ENCODE results near the gene FAM53A. TPM values are rescaled to one million over a fixed set of nuclear protein-coding genes. Genes with fewer than 3 reads are reported as not detected.

The FAM53A gene
- total and polyA plus RNA-seq, 2 of the 13 experiments (the other 11 are each of a cell fraction or from before 2014, with no cell fraction given) = 0.48 to 1.1 TPM

DNA sequence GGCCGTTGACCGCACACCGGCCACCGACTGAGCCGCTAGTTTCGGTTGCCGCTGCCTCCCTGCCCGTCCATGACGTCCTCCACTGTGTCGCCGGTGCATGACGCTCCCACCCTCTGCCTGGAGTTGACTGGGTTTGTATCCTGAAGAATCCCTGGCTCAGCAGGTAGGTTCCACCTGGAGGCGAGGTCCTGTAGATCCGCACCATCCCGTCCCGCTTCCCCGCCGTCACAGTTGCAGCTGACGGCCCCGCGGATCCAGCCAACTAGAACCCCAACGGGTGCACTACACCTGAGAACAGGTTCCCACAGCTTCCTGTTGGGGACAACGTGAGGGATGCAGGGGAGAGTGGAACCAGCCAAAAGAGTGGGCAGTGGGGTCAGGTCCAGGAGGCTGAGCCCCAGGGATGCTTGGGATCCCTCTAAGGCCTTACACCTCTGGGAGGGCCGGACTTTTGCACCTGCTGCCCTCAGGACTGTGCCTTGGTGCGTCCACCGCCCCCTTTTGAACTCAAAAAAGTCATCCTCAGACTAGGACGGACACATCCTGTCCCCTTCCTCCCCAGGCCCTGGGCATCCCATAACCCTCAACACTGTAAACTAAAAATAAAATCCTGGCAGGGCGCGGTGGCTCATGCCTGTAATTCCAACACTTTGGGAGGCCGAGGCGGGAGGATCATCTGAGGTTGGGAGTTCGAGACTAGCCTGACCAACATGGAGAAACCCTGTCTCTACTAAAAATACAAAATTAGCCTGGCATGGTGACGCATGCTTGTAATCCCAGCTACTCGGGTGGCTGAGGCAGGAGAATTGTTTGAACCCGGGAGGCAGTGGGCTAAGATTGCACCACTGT, 29.1 kb upstream of the FAM53A start (continued):
- TF ChIP-seq, protein P1, sequence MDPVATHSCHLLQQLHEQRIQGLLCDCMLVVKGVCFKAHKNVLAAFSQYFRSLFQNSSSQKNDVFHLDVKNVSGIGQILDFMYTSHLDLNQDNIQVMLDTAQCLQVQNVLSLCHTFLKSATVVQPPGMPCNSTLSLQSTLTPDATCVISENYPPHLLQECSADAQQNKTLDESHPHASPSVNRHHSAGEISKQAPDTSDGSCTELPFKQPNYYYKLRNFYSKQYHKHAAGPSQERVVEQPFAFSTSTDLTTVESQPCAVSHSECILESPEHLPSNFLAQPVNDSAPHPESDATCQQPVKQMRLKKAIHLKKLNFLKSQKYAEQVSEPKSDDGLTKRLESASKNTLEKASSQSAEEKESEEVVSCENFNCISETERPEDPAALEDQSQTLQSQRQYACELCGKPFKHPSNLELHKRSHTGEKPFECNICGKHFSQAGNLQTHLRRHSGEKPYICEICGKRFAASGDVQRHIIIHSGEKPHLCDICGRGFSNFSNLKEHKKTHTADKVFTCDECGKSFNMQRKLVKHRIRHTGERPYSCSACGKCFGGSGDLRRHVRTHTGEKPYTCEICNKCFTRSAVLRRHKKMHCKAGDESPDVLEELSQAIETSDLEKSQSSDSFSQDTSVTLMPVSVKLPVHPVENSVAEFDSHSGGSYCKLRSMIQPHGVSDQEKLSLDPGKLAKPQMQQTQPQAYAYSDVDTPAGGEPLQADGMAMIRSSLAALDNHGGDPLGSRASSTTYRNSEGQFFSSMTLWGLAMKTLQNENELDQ (CRISPR knock-in tag; IDR thresholded peaks at IDR 0.05; ENCODE audit: borderline replicate concordance) = no peak
- TF ChIP-seq ZNF792 (CRISPR knock-in tag; IDR thresholded peaks at IDR 0.05) = no peak
- TF ChIP-seq ZNF331 (CRISPR knock-in tag; IDR thresholded peaks at IDR 0.05) = no peak
- no peak for TF ChIP-seq SOX5 (CRISPR knock-in tag; IDR thresholded peaks at IDR 0.05; ENCODE audit: borderline replicate concordance)
- TF ChIP-seq, protein P2, sequence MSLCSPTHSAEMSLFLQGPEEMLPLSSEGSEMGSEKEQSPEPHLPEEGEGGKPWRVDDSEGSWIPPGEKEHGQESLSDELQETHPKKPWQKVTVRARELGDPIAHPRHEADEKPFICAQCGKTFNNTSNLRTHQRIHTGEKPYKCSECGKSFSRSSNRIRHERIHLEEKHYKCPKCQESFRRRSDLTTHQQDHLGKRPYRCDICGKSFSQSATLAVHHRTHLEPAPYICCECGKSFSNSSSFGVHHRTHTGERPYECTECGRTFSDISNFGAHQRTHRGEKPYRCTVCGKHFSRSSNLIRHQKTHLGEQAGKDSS (CRISPR knock-in tag; IDR thresholded peaks at IDR 0.05; ENCODE audit: borderline replicate concordance, low read depth) = no peak
- TF ChIP-seq, protein P3, sequence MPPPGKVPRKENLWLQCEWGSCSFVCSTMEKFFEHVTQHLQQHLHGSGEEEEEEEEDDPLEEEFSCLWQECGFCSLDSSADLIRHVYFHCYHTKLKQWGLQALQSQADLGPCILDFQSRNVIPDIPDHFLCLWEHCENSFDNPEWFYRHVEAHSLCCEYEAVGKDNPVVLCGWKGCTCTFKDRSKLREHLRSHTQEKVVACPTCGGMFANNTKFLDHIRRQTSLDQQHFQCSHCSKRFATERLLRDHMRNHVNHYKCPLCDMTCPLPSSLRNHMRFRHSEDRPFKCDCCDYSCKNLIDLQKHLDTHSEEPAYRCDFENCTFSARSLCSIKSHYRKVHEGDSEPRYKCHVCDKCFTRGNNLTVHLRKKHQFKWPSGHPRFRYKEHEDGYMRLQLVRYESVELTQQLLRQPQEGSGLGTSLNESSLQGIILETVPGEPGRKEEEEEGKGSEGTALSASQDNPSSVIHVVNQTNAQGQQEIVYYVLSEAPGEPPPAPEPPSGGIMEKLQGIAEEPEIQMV (CRISPR knock-in tag; IDR thresholded peaks at IDR 0.05; ENCODE audit: low read depth) = no peak
- TF ChIP-seq ZNF761 (CRISPR knock-in tag; conservative IDR thresholded peaks at IDR 0.05) = no peak
- TF ChIP-seq, protein P4, sequence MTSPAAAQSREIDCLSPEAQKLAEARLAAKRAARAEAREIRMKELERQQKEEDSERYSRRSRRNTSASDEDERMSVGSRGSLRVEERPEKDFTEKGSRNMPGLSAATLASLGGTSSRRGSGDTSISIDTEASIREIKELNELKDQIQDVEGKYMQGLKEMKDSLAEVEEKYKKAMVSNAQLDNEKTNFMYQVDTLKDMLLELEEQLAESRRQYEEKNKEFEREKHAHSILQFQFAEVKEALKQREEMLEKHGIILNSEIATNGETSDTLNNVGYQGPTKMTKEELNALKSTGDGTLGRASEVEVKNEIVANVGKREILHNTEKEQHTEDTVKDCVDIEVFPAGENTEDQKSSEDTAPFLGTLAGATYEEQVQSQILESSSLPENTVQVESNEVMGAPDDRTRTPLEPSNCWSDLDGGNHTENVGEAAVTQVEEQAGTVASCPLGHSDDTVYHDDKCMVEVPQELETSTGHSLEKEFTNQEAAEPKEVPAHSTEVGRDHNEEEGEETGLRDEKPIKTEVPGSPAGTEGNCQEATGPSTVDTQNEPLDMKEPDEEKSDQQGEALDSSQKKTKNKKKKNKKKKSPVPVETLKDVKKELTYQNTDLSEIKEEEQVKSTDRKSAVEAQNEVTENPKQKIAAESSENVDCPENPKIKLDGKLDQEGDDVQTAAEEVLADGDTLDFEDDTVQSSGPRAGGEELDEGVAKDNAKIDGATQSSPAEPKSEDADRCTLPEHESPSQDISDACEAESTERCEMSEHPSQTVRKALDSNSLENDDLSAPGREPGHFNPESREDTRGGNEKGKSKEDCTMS (CRISPR knock-in tag; conservative IDR thresholded peaks at IDR 0.05) = 0 out of 2 replicates have a peak, but pooled peaks have one; percentile 10
- TF ChIP-seq ZNF703 (CRISPR knock-in tag; IDR thresholded peaks at IDR 0.05; ENCODE audit: borderline replicate concordance) = no peak
- TF ChIP-seq ZNF768 (CRISPR knock-in tag; IDR thresholded peaks at IDR 0.05) = 0 out of 2 replicates have a peak, but pooled peaks have one; percentile 7
- no peak; the same call in 1 of the 2 replicates for TF ChIP-seq ELF1 (CRISPR knock-in tag; IDR thresholded peaks at IDR 0.05)
- TF ChIP-seq TOPORS (CRISPR knock-in tag; IDR thresholded peaks at IDR 0.05) = no peak
- no peak for TF ChIP-seq KDM3A (CRISPR knock-in tag; IDR thresholded peaks at IDR 0.05; ENCODE audit: low read depth)
- TF ChIP-seq, protein P5, sequence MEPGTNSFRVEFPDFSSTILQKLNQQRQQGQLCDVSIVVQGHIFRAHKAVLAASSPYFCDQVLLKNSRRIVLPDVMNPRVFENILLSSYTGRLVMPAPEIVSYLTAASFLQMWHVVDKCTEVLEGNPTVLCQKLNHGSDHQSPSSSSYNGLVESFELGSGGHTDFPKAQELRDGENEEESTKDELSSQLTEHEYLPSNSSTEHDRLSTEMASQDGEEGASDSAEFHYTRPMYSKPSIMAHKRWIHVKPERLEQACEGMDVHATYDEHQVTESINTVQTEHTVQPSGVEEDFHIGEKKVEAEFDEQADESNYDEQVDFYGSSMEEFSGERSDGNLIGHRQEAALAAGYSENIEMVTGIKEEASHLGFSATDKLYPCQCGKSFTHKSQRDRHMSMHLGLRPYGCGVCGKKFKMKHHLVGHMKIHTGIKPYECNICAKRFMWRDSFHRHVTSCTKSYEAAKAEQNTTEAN (CRISPR knock-in tag; conservative IDR thresholded peaks at IDR 0.05) = no peak
- TF ChIP-seq GTF3A (CRISPR knock-in tag; conservative IDR thresholded peaks at IDR 0.05) = no peak
- TF ChIP-seq, protein P6, sequence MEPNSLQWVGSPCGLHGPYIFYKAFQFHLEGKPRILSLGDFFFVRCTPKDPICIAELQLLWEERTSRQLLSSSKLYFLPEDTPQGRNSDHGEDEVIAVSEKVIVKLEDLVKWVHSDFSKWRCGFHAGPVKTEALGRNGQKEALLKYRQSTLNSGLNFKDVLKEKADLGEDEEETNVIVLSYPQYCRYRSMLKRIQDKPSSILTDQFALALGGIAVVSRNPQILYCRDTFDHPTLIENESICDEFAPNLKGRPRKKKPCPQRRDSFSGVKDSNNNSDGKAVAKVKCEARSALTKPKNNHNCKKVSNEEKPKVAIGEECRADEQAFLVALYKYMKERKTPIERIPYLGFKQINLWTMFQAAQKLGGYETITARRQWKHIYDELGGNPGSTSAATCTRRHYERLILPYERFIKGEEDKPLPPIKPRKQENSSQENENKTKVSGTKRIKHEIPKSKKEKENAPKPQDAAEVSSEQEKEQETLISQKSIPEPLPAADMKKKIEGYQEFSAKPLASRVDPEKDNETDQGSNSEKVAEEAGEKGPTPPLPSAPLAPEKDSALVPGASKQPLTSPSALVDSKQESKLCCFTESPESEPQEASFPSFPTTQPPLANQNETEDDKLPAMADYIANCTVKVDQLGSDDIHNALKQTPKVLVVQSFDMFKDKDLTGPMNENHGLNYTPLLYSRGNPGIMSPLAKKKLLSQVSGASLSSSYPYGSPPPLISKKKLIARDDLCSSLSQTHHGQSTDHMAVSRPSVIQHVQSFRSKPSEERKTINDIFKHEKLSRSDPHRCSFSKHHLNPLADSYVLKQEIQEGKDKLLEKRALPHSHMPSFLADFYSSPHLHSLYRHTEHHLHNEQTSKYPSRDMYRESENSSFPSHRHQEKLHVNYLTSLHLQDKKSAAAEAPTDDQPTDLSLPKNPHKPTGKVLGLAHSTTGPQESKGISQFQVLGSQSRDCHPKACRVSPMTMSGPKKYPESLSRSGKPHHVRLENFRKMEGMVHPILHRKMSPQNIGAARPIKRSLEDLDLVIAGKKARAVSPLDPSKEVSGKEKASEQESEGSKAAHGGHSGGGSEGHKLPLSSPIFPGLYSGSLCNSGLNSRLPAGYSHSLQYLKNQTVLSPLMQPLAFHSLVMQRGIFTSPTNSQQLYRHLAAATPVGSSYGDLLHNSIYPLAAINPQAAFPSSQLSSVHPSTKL (CRISPR knock-in tag; IDR thresholded peaks at IDR 0.05) = no peak

Data from HepG2 (cell line).